ENCODE measurements around the gene DTWD2.
"Not testable (repeated sequence)": the region's sequence is repeated elsewhere in the genome, so short reads cannot be mapped to it uniquely, and the experiment has no call there.

Gene DTWD2

GRCh38 chr5:118857700-118858099 is 130.6 kb downstream of the DTWD2 start:
- no peak for DNase-seq

- no peak for DNase-seq
Observed at GRCh38 chr5:118854819-118855218, 133.5 kb downstream of the DTWD2 start.

GRCh38 chr5:118851785-118852184 is 136.6 kb downstream of the DTWD2 start:
- not testable (repeated sequence) for DNase-seq

- not testable (repeated sequence) for DNase-seq
Observed at GRCh38 chr5:118849507-118849906, 138.8 kb downstream of the DTWD2 start.

GRCh38 chr5:118844351-118844750 is 144.0 kb downstream of the DTWD2 start:
- no peak for DNase-seq

GRCh38 chr5:118834710-118835109 is 153.6 kb downstream of the DTWD2 start:
- no peak for DNase-seq

- no peak for DNase-seq
Observed at GRCh38 chr5:118832974-118833373, 155.4 kb downstream of the DTWD2 start.

GRCh38 chr5:118825226-118825625 is 163.1 kb downstream of the DTWD2 start:
- DNase-seq: no peak

GRCh38 chr5:118818604-118819003 is 169.7 kb downstream of the DTWD2 start:
- no peak for DNase-seq

GRCh38 chr5:118808441-118808840 is 179.9 kb downstream of the DTWD2 start:
- DNase-seq: no peak

- DNase-seq: no peak
Observed at GRCh38 chr5:118806571-118806970, 181.8 kb downstream of the DTWD2 start.

- no peak for DNase-seq
Observed at GRCh38 chr5:118802335-118802734, 186.0 kb downstream of the DTWD2 start.

GRCh38 chr5:118796081-118796480 is 192.3 kb downstream of the DTWD2 start:
- DNase-seq: no peak

- DNase-seq: no peak
Observed at GRCh38 chr5:118794281-118794680, 194.1 kb downstream of the DTWD2 start.

- no peak for DNase-seq
Observed at GRCh38 chr5:118793652-118794051, 194.7 kb downstream of the DTWD2 start.

GRCh38 chr5:118793091-118793490 is 195.3 kb downstream of the DTWD2 start:
- DNase-seq: no peak

- no peak for DNase-seq
Observed at GRCh38 chr5:118791926-118792734, 196.2 kb downstream of the DTWD2 start.

- no peak for DNase-seq
Observed at GRCh38 chr5:118789366-118789765, 199.0 kb downstream of the DTWD2 start.

GRCh38 chr5:118788351-118788750 is 200.0 kb downstream of the DTWD2 start:
- no peak for DNase-seq

All from activated CD4-positive, alpha-beta T cell treated with anti-CD3 and anti-CD28 coated beads for 4 hours (primary cell).